Activated T-helper 17 cell treated with anti-CD3 and anti-CD28 coated beads, Interleukin-2, amount 50 U/mL, for 72 hours (primary cell): ENCODE data around the gene R3HDM1. TPM values are rescaled to one million over a fixed set of nuclear protein-coding genes. Genes with fewer than 3 reads are reported as not detected.
"Not testable (repeated sequence)": the region's sequence is repeated elsewhere in the genome, so short reads cannot be mapped to it uniquely, and the experiment has no call there.

ENCODE experiments used
- ATAC-seq: fragments of 150-1000 bp; cut with Tn5 transposase; replicated peaks from 2 replicates; pipeline ENCODE4 v1.10.0; 2021; ENCODE audit warnings: mild to moderate bottlenecking, moderate library complexity
- H3K27ac Mint-ChIP-seq: one replicate; pipeline ENCODE4 v1.8.0; 2022; ENCODE audit warnings: mixed read lengths
- H3K27me3 Mint-ChIP-seq: one replicate; pipeline ENCODE4 v1.8.0; 2022; ENCODE audit warnings: mixed read lengths
- H3K36me3 Mint-ChIP-seq: one replicate; pipeline ENCODE4 v1.8.0; 2022; ENCODE audit warnings: low read depth, mild to moderate bottlenecking, mixed read lengths
- H3K4me1 Mint-ChIP-seq: one replicate; pipeline ENCODE4 v1.8.0; 2022; ENCODE audit warnings: mixed read lengths
- H3K4me3 Mint-ChIP-seq: one replicate; pipeline ENCODE4 v1.8.0; 2022; ENCODE audit warnings: mild to moderate bottlenecking, mixed read lengths
- H3K9me3 Mint-ChIP-seq: one replicate; pipeline ENCODE4 v1.8.0; 2022; ENCODE audit warnings: mixed read lengths
- total RNA-seq, 2 donors: library from RNA; stranded (reverse); gene quantifications; one replicate each; pipeline ENCODE4 v1.2.3, GENCODE V29; 2022

R3HDM1 gene
- total RNA-seq, 2 donors from 2014 or later, result 30.3 to 51.5 TPM

GRCh38 chr2:135600915-135601314 is 69.6 kb downstream of the R3HDM1 start:
- Mint-ChIP-seq H3K4me1 (no peaks in the 10 kb centered on the region), H3K36me3 (peaks cover 36% of the 10 kb centered on the region), H3K9me3 (no peaks in the 10 kb centered on the region), H3K4me3 (no peak overlapping the region), H3K27me3 (no peaks in the 10 kb centered on the region), H3K27ac (peak overlapping the region; percentile 21)
- no peak for ATAC-seq

GRCh38 chr2:135603543-135603942 is 72.3 kb downstream of the R3HDM1 start:
- Mint-ChIP-seq H3K4me3 (no peak overlapping the region), H3K9me3 (no peaks in the 10 kb centered on the region), H3K4me1 (no peaks in the 10 kb centered on the region), H3K27ac (no peak overlapping the region), H3K27me3 (no peaks in the 10 kb centered on the region), H3K36me3 (peaks cover 50% of the 10 kb centered on the region)
- no peak for ATAC-seq

- Mint-ChIP-seq H3K27ac (no peak overlapping the region), H3K4me1 (no peaks in the 10 kb centered on the region), H3K9me3 (no peaks in the 10 kb centered on the region), H3K4me3 (no peak overlapping the region), H3K36me3 (peaks cover 56% of the 10 kb centered on the region), H3K27me3 (no peaks in the 10 kb centered on the region)
- ATAC-seq, result no peak
Observed at GRCh38 chr2:135607561-135607960, 76.3 kb downstream of the R3HDM1 start.

GRCh38 chr2:135612319-135612718 is 81.0 kb downstream of the R3HDM1 start:
- H3K9me3 Mint-ChIP-seq, result no peaks in the 10 kb centered on the region
- no peak for ATAC-seq
- peaks cover 17% of the 10 kb centered on the region for H3K36me3 Mint-ChIP-seq
- H3K4me3 Mint-ChIP-seq, result no peak overlapping the region
- no peaks in the 10 kb centered on the region for H3K27me3 Mint-ChIP-seq
- no peak overlapping the region for H3K27ac Mint-ChIP-seq
- H3K4me1 Mint-ChIP-seq, result no peaks in the 10 kb centered on the region

GRCh38 chr2:135615404-135615803 is 84.1 kb downstream of the R3HDM1 start:
- no peak overlapping the region for H3K4me3 Mint-ChIP-seq
- H3K9me3 Mint-ChIP-seq, result no peaks in the 10 kb centered on the region
- H3K4me1 Mint-ChIP-seq, result peaks cover 4% of the 10 kb centered on the region
- no peak for ATAC-seq
- no peaks in the 10 kb centered on the region for H3K27me3 Mint-ChIP-seq
- H3K27ac Mint-ChIP-seq, result no peak overlapping the region
- H3K36me3 Mint-ChIP-seq, result no peaks in the 10 kb centered on the region

GRCh38 chr2:135617501-135618015 is 86.3 kb downstream of the R3HDM1 start:
- peaks cover 19% of the 10 kb centered on the region for H3K36me3 Mint-ChIP-seq
- H3K4me1 Mint-ChIP-seq, result peaks cover 4% of the 10 kb centered on the region
- H3K4me3 Mint-ChIP-seq, result no peak overlapping the region
- no peaks in the 10 kb centered on the region for H3K27me3 Mint-ChIP-seq
- H3K27ac Mint-ChIP-seq, result no peak overlapping the region
- no peaks in the 10 kb centered on the region for H3K9me3 Mint-ChIP-seq
- no peak for ATAC-seq

- ATAC-seq, result peak; percentile 96
- H3K36me3 Mint-ChIP-seq, result peaks cover 29% of the 10 kb centered on the region
- H3K4me1 Mint-ChIP-seq, result peaks cover 4% of the 10 kb centered on the region
- H3K4me3 Mint-ChIP-seq, result no peak overlapping the region
- peak overlapping the region; percentile 80 for H3K27ac Mint-ChIP-seq
- H3K27me3 Mint-ChIP-seq, result no peaks in the 10 kb centered on the region
- H3K9me3 Mint-ChIP-seq, result no peaks in the 10 kb centered on the region
Observed at GRCh38 chr2:135620198-135620597, 88.9 kb downstream of the R3HDM1 start.

- Mint-ChIP-seq H3K36me3 (peaks cover 20% of the 10 kb centered on the region), H3K9me3 (no peaks in the 10 kb centered on the region), H3K4me3 (no peak overlapping the region), H3K27ac (no peak overlapping the region), H3K27me3 (no peaks in the 10 kb centered on the region), H3K4me1 (no peaks in the 10 kb centered on the region)
- no peak for ATAC-seq
Observed at GRCh38 chr2:135629520-135629919, 98.2 kb downstream of the R3HDM1 start.

- H3K27ac Mint-ChIP-seq, H3K4me1 Mint-ChIP-seq, H3K27me3 Mint-ChIP-seq, H3K4me3 Mint-ChIP-seq, H3K9me3 Mint-ChIP-seq, ATAC-seq: not testable (repeated sequence)
- peaks cover 20% of the 10 kb centered on the region for H3K36me3 Mint-ChIP-seq
Observed at GRCh38 chr2:135630034-135630433, 98.8 kb downstream of the R3HDM1 start.

- H3K27me3 Mint-ChIP-seq, result no peaks in the 10 kb centered on the region
- H3K4me1 Mint-ChIP-seq, result no peaks in the 10 kb centered on the region
- ATAC-seq, result no peak
- H3K27ac Mint-ChIP-seq, result no peak overlapping the region
- peaks cover 20% of the 10 kb centered on the region for H3K36me3 Mint-ChIP-seq
- H3K4me3 Mint-ChIP-seq, result no peak overlapping the region
- no peaks in the 10 kb centered on the region for H3K9me3 Mint-ChIP-seq
Observed at GRCh38 chr2:135630488-135630887, 99.2 kb downstream of the R3HDM1 start.

GRCh38 chr2:135633582-135633981 is 102.3 kb downstream of the R3HDM1 start:
- no peak overlapping the region for H3K27ac Mint-ChIP-seq
- no peak overlapping the region for H3K4me3 Mint-ChIP-seq
- ATAC-seq, result no peak
- no peaks in the 10 kb centered on the region for H3K9me3 Mint-ChIP-seq
- H3K4me1 Mint-ChIP-seq, result no peaks in the 10 kb centered on the region
- peaks cover 51% of the 10 kb centered on the region for H3K36me3 Mint-ChIP-seq
- H3K27me3 Mint-ChIP-seq, result no peaks in the 10 kb centered on the region

GRCh38 chr2:135635212-135635835 is 104.0 kb downstream of the R3HDM1 start:
- no peak overlapping the region for H3K4me3 Mint-ChIP-seq
- no peak for ATAC-seq
- no peak overlapping the region for H3K27ac Mint-ChIP-seq
- H3K9me3 Mint-ChIP-seq, result no peaks in the 10 kb centered on the region
- no peaks in the 10 kb centered on the region for H3K4me1 Mint-ChIP-seq
- H3K36me3 Mint-ChIP-seq, result peaks cover 68% of the 10 kb centered on the region
- H3K27me3 Mint-ChIP-seq, result no peaks in the 10 kb centered on the region

- ATAC-seq, result peak; percentile 46
- peak overlapping the region; percentile 40 for H3K27ac Mint-ChIP-seq
- no peaks in the 10 kb centered on the region for H3K4me1 Mint-ChIP-seq
- H3K27me3 Mint-ChIP-seq, result no peaks in the 10 kb centered on the region
- no peaks in the 10 kb centered on the region for H3K9me3 Mint-ChIP-seq
- no peak overlapping the region for H3K4me3 Mint-ChIP-seq
- H3K36me3 Mint-ChIP-seq, result peaks cover 79% of the 10 kb centered on the region
Observed at GRCh38 chr2:135636982-135637381, 105.7 kb downstream of the R3HDM1 start.

- Mint-ChIP-seq H3K36me3 (peaks cover 79% of the 10 kb centered on the region), H3K27me3 (no peaks in the 10 kb centered on the region), H3K4me3 (no peak overlapping the region)
Observed at GRCh38 chr2:135637456-135638087, 106.3 kb downstream of the R3HDM1 start.

GRCh38 chr2:135638825-135639224 is 107.5 kb downstream of the R3HDM1 start:
- Mint-ChIP-seq H3K27me3 (no peaks in the 10 kb centered on the region), H3K9me3 (no peaks in the 10 kb centered on the region), H3K4me3 (no peak overlapping the region), H3K36me3 (peaks cover 81% of the 10 kb centered on the region), H3K27ac (no peak overlapping the region), H3K4me1 (no peaks in the 10 kb centered on the region)
- ATAC-seq, result no peak

More at GRCh38 chr2:135637456-135638087, 106.3 kb downstream of the R3HDM1 start:
- no peaks in the 10 kb centered on the region for H3K4me1 Mint-ChIP-seq
- H3K9me3 Mint-ChIP-seq, result no peaks in the 10 kb centered on the region
- peak; percentile 84 for ATAC-seq
- H3K27ac Mint-ChIP-seq, result peak overlapping the region; percentile 40
